GM19240 (cell line): ENCODE data around the gene IL22RA1.

Experiments
- DNase-seq: peaks from one replicate; pipeline ENCODE4 v3.0.0; 2011; ENCODE audit warnings: low spot score; ENCODE audit not compliant: insufficient read length

IL22RA1 gene

DNA sequence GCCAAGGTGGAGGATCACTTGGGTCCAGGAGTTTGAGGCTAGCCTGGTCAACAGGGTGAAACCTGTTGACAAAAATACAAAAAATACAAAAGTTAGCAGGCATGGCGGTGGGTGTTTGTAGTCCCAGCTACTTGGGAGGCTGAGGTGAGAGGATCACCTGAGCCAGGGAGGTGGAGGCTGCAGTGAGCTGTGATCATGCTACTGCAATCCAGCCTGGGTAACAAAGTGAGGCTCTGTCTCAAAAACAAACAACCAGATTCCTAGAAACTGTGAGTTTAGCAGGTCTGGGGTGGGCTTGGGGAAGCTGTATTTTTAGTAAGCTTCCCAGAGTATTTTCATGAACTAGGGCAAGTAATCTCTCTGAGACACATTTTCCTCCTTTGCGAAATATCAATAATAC lies 25.8 kb downstream of the IL22RA1 start:
- DNase-seq: no peak

DNA sequence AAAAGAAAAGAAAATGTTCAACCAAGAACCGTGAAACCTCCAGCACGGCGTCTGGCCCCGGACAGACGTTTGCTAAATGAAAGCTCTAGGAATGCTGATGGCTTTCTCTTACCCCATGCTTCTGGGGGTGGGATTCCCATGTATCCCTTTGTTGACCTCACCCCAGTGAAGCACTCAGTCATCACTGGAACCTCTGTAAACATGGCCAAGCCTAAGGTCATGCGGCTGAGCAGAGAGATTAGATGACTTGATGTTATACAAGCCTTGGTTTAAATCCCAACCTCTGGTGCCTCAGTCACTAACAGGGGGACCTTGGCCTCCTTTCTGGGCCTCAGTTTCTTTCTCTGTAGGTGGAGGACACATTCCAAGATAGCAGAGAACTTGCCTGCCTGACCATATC lies 28.2 kb downstream of the IL22RA1 start:
- DNase-seq: no peak

DNA sequence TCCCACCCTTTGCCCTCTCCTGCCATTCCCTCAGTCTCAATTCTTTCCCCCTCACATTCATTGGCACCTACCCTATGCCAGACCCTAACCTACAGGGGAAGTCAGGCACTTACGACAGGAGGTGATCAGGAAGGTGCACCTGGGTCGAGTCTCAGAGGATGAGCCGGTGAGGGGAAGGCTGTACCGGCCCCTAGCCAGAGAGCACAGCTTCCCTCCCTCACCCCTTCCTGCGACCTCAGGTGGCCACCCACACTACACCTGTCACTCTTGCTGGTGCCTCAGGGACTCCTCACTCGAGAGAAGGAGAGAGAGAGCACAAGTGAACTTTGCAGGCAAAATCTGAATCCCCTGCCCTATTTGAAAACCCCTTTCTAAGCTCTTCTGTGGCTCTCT lies 29.3 kb downstream of the IL22RA1 start:
- DNase-seq: no peak

DNA sequence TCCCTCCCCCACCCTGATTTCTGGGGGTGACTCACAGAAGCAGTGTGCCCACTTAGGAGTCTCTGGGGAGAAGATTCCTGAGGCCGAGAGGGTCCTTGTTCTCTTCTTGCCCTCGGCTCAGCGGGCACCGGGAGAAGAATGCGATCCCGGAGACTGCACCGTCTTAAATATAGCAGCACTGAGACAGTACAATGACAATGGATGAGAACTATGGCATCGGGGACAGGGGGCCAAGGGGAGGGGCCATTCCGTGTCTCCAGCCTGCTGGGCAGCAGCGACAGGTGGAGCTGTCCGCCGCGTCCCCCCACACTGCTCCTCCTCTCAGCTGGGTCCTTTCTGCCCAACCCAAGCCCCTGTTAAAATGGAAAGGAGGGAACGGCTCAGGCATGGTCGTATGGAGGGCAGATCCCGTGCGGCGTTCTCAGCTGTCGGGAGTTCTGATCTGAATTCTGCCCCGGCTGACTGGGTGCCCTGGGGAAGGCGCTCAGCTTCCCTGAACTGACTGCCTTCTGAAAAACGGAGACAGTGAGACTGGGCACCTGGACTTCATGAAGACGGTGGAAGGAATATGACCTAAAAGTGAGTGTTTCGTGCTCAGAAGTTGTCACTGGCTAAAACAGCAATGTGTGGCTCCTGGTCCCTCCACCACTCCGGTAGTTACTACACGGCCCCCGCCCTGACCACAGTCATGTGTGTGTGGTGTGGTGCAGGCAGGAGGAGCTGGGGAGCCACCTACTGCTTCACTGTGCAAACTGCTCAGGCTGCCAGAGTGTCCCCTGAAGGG lies 30.8 kb downstream of the IL22RA1 start, which contains the start of gene MYOM3:
Gene MYOM3, minus strand, starts transcription at position 140 of the 784 bp plus-strand sequence. CDS start 3,499 bp downstream, outside the sequence.
- DNase-seq: peak; percentile 59

GRCh38 chr1:24111262-24111995 lies 31.5 kb downstream of the IL22RA1 start:
- DNase-seq: no peak

- no peak for DNase-seq
Observed at GRCh38 chr1:24110642-24111261, 32.2 kb downstream of the IL22RA1 start.

DNA sequence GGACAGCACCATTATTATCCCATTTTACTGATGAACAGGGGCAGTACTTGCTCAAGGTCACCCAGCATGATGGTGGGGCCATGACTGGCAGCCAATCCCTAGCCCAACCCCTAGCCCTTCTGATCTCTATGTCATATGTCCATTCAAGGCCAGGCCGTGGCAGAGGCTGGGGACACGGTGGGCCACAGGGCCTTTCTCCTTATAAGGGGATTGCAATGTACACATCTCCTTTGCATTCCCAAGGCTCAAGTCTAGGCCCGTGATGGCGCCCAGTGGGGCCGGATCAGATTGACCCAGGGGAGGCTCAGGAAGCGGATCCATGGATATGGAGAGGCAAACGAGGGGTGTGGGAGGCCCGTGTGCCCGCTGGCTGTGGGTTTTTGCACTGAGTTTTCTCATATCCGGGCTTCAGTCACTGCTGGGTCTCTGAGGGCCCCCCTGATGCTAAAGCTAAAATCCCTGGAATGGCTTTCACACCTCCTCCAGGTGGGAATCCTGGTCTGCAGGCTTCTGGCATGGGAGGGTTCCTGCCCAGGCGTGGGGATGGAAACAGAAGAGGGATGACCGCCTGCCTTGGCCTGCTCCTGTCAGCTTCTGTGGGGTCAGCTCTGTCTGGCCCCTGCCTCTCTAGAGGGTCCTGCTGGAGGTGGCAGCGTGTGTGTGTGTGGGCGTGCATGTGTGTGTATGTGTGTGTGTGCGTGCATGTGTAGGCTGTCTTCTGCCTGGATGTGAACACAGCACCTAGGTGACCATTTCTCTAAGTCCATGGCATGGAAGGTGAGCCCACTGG lies 33.1 kb downstream of the IL22RA1 start:
- DNase-seq: no peak

GRCh38 chr1:24109166-24109483 lies 33.8 kb downstream of the IL22RA1 start:
- DNase-seq: no peak

DNA sequence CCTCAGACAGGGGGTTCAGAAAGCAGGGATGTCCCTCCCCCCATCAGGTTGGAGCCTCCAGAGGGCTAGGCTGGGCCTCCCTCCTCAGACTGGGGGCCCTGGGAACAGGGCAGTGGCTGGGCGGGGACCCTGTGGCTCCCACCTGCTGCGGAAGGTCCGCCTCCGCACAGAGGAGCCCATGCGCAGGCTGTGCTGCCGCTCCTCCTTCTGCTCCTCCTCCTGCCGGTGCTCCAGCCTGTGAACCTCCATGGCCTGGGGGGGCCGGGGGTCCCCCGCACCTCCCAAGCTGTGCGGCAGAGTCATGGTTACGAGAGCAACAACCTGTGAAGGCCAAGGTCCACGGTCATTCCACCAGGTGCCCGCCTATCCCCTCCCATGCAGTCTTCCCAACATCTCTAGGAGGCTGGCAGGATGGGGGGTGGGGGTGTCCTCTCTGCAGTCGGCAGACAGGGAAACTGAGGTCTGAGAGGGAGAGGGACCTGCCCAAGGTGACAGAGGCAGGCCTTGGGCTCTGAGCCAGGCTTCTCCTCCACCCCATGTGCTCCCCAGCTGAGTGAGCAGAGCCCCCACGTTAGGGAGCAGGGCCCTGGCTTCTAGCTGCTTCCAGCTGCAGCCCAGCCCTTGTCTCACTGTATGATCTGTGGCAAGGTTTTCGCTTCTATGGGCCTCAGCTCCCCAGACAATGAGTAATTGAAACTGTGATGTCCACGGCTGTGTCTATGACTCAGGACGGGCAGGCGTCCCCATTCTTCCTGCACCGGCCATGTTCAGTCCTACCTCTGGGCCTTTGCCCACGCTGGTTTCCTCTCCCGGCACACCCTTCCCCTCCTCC lies 34.4 kb downstream of the IL22RA1 start:
- DNase-seq: no peak

DNA sequence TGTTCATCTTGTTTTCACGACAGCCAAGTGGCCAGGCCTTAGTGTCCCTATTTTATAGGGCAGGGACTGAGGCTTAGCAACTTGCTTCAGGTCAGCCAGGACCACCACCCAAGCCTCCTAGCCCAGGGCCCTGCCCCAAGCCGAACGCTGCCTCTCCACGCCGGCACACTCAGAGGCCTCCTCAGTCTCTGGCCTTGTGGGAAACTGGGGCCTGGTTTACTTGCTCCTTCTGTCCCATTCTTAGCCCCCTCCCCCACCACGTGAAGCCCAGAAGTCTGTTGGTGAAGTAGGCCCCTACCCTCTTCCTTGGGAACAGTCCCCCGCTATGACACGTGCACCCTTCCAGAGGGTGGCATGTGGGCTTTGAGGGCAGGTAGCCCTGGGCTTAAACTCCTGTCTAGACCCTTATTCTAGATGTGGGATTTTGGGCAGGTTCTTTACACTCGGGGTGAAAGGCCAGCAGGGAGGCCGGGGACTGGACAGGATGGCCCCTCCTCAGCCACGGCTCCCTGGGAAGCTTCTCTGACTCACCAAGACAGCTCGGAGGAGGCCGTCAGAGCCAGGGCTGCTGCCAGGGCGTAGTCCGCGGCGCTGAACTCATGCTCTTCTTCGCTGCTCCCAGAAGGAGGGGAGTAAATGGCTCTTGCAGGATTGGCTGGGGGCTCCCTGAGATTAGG lies 35.3 kb downstream of the IL22RA1 start:
- DNase-seq: no peak

GRCh38 chr1:24105368-24106160 lies 37.4 kb downstream of the IL22RA1 start:
- no peak for DNase-seq

DNA sequence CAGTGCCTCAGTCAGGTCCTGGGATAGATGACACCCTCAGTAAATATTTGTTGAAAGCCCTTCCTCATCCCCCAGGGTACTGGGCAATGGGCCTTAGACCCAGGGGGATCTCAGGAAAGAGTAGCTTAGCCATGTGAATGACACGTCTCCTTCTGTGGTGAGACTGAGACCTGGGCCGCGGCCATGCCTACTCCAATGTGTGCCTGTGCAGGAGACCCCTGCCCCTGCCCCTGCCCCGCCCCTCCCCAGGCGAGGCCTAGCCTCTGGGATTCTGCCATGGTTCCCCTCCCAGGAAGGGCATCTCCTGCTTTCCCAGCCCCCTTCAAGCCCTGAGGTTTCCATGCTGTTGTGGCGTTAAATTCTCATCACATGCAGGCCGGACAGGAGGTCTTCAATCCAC lies 38.1 kb downstream of the IL22RA1 start:
- DNase-seq: no peak

- no peak for DNase-seq
Observed at GRCh38 chr1:24103879-24104278, 39.1 kb downstream of the IL22RA1 start.

- no peak for DNase-seq
Observed at GRCh38 chr1:24103408-24103807, 39.5 kb downstream of the IL22RA1 start.

DNA sequence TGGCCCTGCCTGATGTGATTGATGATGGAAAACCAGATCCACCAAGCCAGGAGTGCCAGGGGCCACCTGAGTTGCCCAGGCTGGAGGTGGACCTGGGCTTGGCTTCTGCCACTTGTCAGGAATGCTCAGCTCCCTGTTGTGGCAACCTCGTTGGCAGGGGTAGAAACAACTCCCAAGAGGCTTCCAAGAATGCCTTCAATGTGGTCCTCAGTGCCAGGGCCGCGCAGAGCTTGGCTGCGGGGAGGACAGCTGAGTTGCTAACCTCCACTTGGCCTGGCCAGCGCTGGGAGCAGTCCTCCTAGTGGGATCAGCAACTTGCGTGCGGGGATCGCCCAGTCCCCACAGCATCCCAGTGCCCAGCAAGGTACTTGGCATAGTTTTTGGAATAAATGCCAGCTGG lies 40.0 kb downstream of the IL22RA1 start:
- no peak for DNase-seq

- no peak for DNase-seq
Observed at GRCh38 chr1:24101796-24102586, 40.9 kb downstream of the IL22RA1 start.

DNA sequence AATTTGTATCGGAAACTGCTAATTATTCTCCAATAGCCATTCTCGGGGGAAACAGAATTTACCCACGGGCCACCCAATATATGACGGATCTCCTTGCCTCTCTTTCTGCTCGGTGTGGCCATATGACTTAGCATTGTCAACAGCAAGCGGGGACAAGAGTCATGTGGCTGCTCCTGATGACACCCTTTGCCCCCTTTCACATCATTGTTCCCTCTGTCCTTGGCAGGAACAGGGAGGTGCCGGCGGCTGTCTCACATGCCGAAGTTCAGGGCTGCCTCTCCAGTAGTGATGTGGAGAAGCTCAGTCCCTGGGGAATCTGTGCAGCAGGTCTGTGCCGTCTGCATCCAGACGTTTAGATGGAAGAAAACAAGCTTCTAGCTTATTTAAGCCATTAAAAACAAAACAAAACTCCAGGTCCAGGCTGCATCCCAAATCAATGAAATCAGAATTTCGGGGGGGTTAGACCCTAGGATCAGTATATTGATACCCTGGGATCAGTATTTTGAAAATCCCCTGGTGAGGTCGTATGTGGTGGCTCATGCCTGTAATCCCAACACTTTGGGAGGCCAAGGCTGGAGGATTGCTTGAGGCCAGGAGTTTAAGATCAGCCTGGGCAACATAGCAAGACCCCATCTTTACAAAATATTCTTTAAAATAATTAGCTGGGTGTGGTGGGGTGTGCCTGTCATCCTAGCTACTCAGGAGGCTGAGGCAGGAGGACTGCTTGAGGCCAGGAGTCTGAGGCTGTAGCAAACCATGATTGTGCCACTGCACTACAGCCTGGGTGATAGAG lies 41.8 kb downstream of the IL22RA1 start:
- DNase-seq: no peak
